PC-3 (cell line): ENCODE results near the gene RRBP1.

Experiments used
- CTCF ChIP-seq: fragments of 300-600 bp; sonication (generic); conservative IDR thresholded peaks from 2 replicates; pipeline ENCODE4 v1.5.1; 2017; ENCODE audit warnings: antibody characterized with exemption, low read depth, mild to moderate bottlenecking, low read length
- EZH2 ChIP-seq: fragments of 300-600 bp; sonication (generic); IDR thresholded peaks from one replicate; pipeline ENCODE4 v1.6.1; 2017; ENCODE audit warnings: antibody characterized with exemption, mild to moderate bottlenecking, low read length; ENCODE audit not compliant: unreplicated experiment

GRCh38 chr20:17565169-17565845, 116.7 kb downstream of the RRBP1 start:
- TF ChIP-seq CTCF (no peak), EZH2 (no peak)
